ENCODE measurements around the gene IRF4.

GRCh38 chr6:398065-398464, 6.5 kb downstream of the IRF4 start:
- TF ChIP-seq POLR2AphosphoS5 (IDR thresholded peaks at IDR 0.05; ENCODE audit: low read depth, low read length) (no peak), TCF7L2 (IDR thresholded peaks at IDR 0.05; ENCODE audit: low read depth, low read length) (no peak), SIN3A (IDR thresholded peaks at IDR 0.05; ENCODE audit: borderline replicate concordance, insufficient read depth, low read depth, low read length) (no peak), CTCF (IDR thresholded peaks at IDR 0.05) (no peak), REST (IDR thresholded peaks at IDR 0.05; ENCODE audit: insufficient read depth in 1 of 2, low read depth in 2 of 2, low read length in 1 of 2) (no peak)

Data from Panc1 (cell line).